GM23338 (cell line): ENCODE results near the gene KIAA1671.

Source experiments
- CTCF ChIP-seq, 2 experiments: fragments of 200-600 bp in 1 of 2; sonication (generic) in 1 of 2; conservative IDR thresholded peaks; 2 replicates each; pipeline versions ENCODE4 v1.5.1 to v1.6.1; 2016 to 2017; ENCODE audit warnings: antibody characterized with exemption in 2 of 2, low read depth in 2 of 2, mild to moderate bottlenecking in 2 of 2, moderate library complexity in 1 of 2
- EZH2 ChIP-seq: fragments of 200-600 bp; sonication (generic); IDR thresholded peaks from one replicate; pipeline ENCODE4 v1.8.0; 2017; ENCODE audit warnings: antibody characterized with exemption, mild to moderate bottlenecking, low read depth; ENCODE audit not compliant: unreplicated experiment
- EZH2phosphoT487 ChIP-seq: fragments of 200-600 bp; sonication (generic); IDR thresholded peaks from one replicate; pipeline ENCODE4 v1.8.1; 2018; ENCODE audit warnings: antibody characterized with exemption; ENCODE audit not compliant: unreplicated experiment
- JUNB ChIP-seq: IDR thresholded peaks from one replicate; pipeline ENCODE4 v1.6.1; 2016; ENCODE audit warnings: antibody characterized with exemption; ENCODE audit not compliant: unreplicated experiment
- NANOG ChIP-seq: IDR thresholded peaks from 2 replicates; pipeline ENCODE4 v1.6.1; 2016; ENCODE audit warnings: antibody characterized with exemption, borderline replicate concordance
- POLR2AphosphoS5 ChIP-seq: IDR thresholded peaks from 2 replicates; pipeline ENCODE4 v1.6.1; 2016; ENCODE audit warnings: antibody characterized with exemption, low read depth
- REST ChIP-seq: IDR thresholded peaks from one replicate; pipeline ENCODE4 v1.6.1; 2018; ENCODE audit warnings: antibody characterized with exemption; ENCODE audit not compliant: unreplicated experiment

GRCh38 chr22:25193130-25193529 lies 240.6 kb downstream of the KIAA1671 start:
- no peak for TF ChIP-seq EZH2phosphoT487
- no peak for TF ChIP-seq CTCF (conservative IDR thresholded peaks at IDR 0.05; ENCODE audit: low read depth in 2 of 2)
- TF ChIP-seq POLR2AphosphoS5 = no peak
- TF ChIP-seq REST = no peak
- no peak for TF ChIP-seq JUNB
- no peak for TF ChIP-seq NANOG
- TF ChIP-seq EZH2 = no peak
